Suprapubic skin (tissue), 4 donors: Measurements from ENCODE around the gene FNBP1. TPM values are rescaled to one million over a fixed set of nuclear protein-coding genes. Genes with fewer than 3 reads are reported as not detected.

Experiments
- DNase-seq, 2 donors: peaks; one replicate each; pipeline ENCODE4 v3.0.0-alpha.2; 2019; ENCODE audit warnings: low spot score in 2 of 2
- H3K27ac ChIP-seq: fragments of 200-600 bp; sonication (generic); one replicate; pipeline ENCODE4 v1.5.1; 2019
- H3K27me3 ChIP-seq: fragments of 200-600 bp; sonication (generic); one replicate; pipeline ENCODE4 v1.5.1; 2019
- H3K36me3 ChIP-seq: fragments of 200-600 bp; sonication (generic); one replicate; pipeline ENCODE4 v1.5.1; 2019
- H3K4me1 ChIP-seq: fragments of 200-600 bp; sonication (generic); one replicate; pipeline ENCODE4 v1.5.1; 2019
- H3K4me3 ChIP-seq: fragments of 200-600 bp; sonication (generic); one replicate; pipeline ENCODE4 v1.5.1; 2019; ENCODE audit warnings: mild to moderate bottlenecking
- H3K9me3 ChIP-seq: fragments of 200-600 bp; sonication (generic); one replicate; pipeline ENCODE4 v1.5.1; 2019
- CTCF ChIP-seq, 2 donors: fragments of 200-600 bp in 1 of 2; fragments of 450-650 bp in 1 of 2; sonication (generic) in 1 of 2; IDR thresholded peaks; one replicate each; pipeline ENCODE4 v1.5.1; 2016 to 2019; ENCODE audit warnings: antibody characterized with exemption in 2 of 2, mild to moderate bottlenecking in 1 of 2, moderate library complexity in 1 of 2
- EP300 ChIP-seq: sonication (generic); formaldehyde crosslinking; IDR thresholded peaks from one replicate; pipeline ENCODE4 v1.6.1; 2017; ENCODE audit warnings: antibody characterized with exemption
- POLR2A ChIP-seq, 2 donors: fragments of 450-650 bp; IDR thresholded peaks; one replicate each; pipeline ENCODE4 v1.6.1; 2017; ENCODE audit warnings: antibody characterized with exemption in 2 of 2, mild to moderate bottlenecking in 2 of 2, moderate library complexity in 2 of 2
- POLR2AphosphoS5 ChIP-seq, 3 donors: sonication (generic); formaldehyde crosslinking; IDR thresholded peaks; one replicate each; pipeline ENCODE4 v1.6.1; 2017; ENCODE audit warnings: antibody characterized with exemption in 3 of 3
- WGBS: methylation state at CpG from one replicate; pipeline ENCODE4 v1.1.5; 2018; 5-methylcytosine and 5-hydroxymethylcytosine counted together
- total RNA-seq, 4 donors: library from RNA; depleted of rRNA; stranded (reverse); fragments of >200 nt; gene quantifications; one replicate each; pipeline ENCODE4 v1.1.0, GENCODE V29; 2016

FNBP1 gene
- total RNA-seq, 4 donors from 2014 or later = 23.7 to 50.5 (median 43.3) TPM

GRCh38 chr9:129840034-129840433 is 203.0 kb downstream of the FNBP1 start:
- no peaks in the 10 kb centered on the region for H3K36me3 ChIP-seq
- H3K27ac ChIP-seq = no peak overlapping the region

GRCh38 chr9:129839324-129840023 is 203.5 kb downstream of the FNBP1 start:
- no peak overlapping the region for H3K4me3 ChIP-seq
- no peaks in the 10 kb centered on the region for H3K9me3 ChIP-seq
- H3K4me1 ChIP-seq = peaks cover 22% of the 10 kb centered on the region
- H3K27me3 ChIP-seq = no peaks in the 10 kb centered on the region
- no peak for TF ChIP-seq EP300
- TF ChIP-seq POLR2A (IDR thresholded peaks at IDR 0.05) = no peak
- no peak for TF ChIP-seq POLR2AphosphoS5 (IDR thresholded peaks at IDR 0.05)
- TF ChIP-seq CTCF (IDR thresholded peaks at IDR 0.05) = no peak
- DNase-seq = no peak
- 66% methylated on average over 10 of the region's 10 CpGs for WGBS
- no peaks in the 10 kb centered on the region for H3K36me3 ChIP-seq
- no peak overlapping the region for H3K27ac ChIP-seq

More at GRCh38 chr9:129840034-129840433, 203.0 kb downstream of the FNBP1 start:
- TF ChIP-seq POLR2AphosphoS5 (IDR thresholded peaks at IDR 0.05) (no peak), EP300 (no peak), POLR2A (IDR thresholded peaks at IDR 0.05) (no peak), CTCF (IDR thresholded peaks at IDR 0.05) (no peak)
- no peaks in the 10 kb centered on the region for H3K27me3 ChIP-seq
- no peak overlapping the region for H3K4me3 ChIP-seq
- DNase-seq = no peak
- H3K4me1 ChIP-seq = peaks cover 21% of the 10 kb centered on the region
- 89% methylated on average over 8 of the region's 8 CpGs for WGBS
- H3K9me3 ChIP-seq = no peaks in the 10 kb centered on the region

GRCh38 chr9:129838707-129839259 is 204.2 kb downstream of the FNBP1 start:
- no peak for DNase-seq
- no peak overlapping the region for H3K4me3 ChIP-seq
- 88% methylated on average over 12 of the region's 12 CpGs for WGBS
- peaks cover 29% of the 10 kb centered on the region for H3K4me1 ChIP-seq
- TF ChIP-seq POLR2AphosphoS5 (IDR thresholded peaks at IDR 0.05) (no peak), EP300 (no peak), CTCF (IDR thresholded peaks at IDR 0.05) (no peak), POLR2A (IDR thresholded peaks at IDR 0.05) (no peak)
- H3K9me3 ChIP-seq = no peaks in the 10 kb centered on the region
- no peaks in the 10 kb centered on the region for H3K27me3 ChIP-seq
- H3K36me3 ChIP-seq = no peaks in the 10 kb centered on the region
- H3K27ac ChIP-seq = no peak overlapping the region

Other genes with a start within 250 kb of the FNBP1 start
- 10 to 100 TPM; 18.0 to 24.5 (median 20.8) TPM for gene TOR1B, start 240.0 kb downstream of the FNBP1 start, total RNA-seq
- 10 to 100 TPM; 31.7 to 44.7 (median 36.3) TPM for gene TOR1A, start 219.1 kb downstream of the FNBP1 start, total RNA-seq
- gene C9orf78, start 207.9 kb downstream of the FNBP1 start, total RNA-seq = 10 to 100 TPM; 32.7 to 71.9 (median 43.7) TPM
- gene USP20, start 207.7 kb downstream of the FNBP1 start, total RNA-seq = 10 to 100 TPM; 22.6 to 51.4 (median 34.4) TPM
- gene GPR107, start 10.7 kb upstream of the FNBP1 start, total RNA-seq = 10 to 100 TPM; 24.6 to 41.8 (median 34.1) TPM
- gene NCS1, start 129.2 kb upstream of the FNBP1 start, total RNA-seq = 10 to 100 TPM; 11.6 to 32.5 (median 24.3) TPM
- gene HMCN2, start 222.6 kb upstream of the FNBP1 start, total RNA-seq = 1 to 10 TPM; 1.3 to 6.3 (median 3.5) TPM